Measurements from ENCODE around the gene IRS1.
"Not testable (repeated sequence)": the region's sequence is repeated elsewhere in the genome, so short reads cannot be mapped to it uniquely, and the experiment has no call there.

IRS1 gene

GRCh38 chr2:226799211-226799975 lies at the start of gene IRS1:
IRS1 (minus strand) TSS chr2:226799820; CDS start chr2:226798738, 1,082 bp downstream.
- in situ Hi-C loops (cut with MboI; ENCODE audit: low sequenced_read_pairs): no loop called here

DNA sequence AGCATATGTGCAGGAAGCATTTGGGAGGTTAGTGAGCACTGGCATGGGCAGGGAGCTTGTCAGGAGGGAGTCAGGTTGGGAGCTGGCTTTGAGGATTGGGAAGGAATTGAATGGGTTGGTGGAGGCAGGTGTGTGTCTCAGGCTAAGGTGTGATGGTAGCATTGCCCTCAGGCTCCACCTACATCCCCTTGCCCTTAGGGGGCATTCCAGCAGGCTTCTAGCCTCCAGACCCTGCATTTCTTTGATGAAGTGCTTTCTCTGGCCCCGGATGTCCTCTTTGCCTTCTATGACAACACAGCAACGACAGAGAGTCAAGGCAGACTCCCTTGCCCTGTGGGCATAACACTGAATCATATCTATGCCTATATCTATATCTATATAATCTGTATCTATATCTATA lies 49.7 kb upstream of the IRS1 start:
- in situ Hi-C loops (cut with MboI; ENCODE audit: low sequenced_read_pairs): no loop called here

DNA sequence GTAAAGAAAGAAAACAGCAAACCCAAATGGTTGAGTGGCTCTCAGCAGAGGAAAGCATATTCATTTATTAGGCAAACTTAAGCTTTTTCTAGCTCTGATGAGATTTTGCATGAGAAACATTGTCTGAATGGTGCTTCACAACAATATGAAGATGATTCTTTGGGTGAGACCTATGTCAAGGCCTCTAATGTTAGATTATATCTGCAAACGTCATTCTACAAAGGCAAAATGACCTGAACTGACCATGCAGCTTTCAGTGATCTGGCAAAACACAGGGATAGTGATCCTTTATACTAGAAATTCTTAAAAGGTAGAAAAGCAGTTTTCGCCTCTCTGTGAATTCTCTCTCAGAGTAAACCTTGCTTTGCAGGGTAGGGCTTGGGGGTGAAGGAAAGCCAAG lies 47.9 kb upstream of the IRS1 start:
- in situ Hi-C loops (cut with MboI; ENCODE audit: low sequenced_read_pairs): no loop called here

- in situ Hi-C loops (cut with MboI; ENCODE audit: low sequenced_read_pairs): no loop called here
These were observed 47.5 kb upstream of the IRS1 start for GRCh38 chr2:226847090-226847489.

DNA sequence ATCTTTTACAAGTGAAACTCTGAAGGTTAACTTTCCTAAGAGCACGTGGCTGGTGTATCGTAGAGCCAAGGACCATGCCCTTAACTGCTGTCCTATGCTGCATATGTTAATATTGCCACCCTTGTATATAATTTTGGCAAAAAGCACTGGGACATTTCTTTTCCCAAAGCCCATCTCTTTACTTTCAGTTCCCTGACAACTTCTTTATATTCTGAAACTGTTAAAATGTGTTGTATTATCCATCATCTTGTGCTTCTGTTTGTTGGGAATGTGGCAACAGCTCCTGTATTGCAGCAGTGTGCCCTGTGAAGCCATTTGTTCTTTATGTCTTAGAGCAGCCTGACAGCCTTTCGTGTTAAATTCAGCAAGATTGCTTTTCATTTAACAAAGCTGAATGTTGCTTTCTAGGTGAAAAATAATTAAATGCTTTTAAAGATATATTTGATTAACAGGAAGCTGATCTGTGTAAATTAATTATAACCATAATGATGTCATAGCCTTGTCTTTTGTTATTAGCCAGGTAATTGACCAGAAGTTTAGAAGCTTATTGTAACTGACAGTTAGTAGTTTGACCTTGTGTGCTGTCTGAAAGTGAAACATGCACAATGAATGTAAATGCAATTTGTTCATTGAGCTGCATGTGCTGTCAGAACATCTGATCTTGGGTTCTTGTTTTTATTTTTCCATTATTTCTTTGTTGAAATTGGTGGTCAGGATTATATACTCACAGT lies 45.9 kb upstream of the IRS1 start:
- in situ Hi-C loops (cut with MboI; ENCODE audit: low sequenced_read_pairs): no loop called here

GRCh38 chr2:226843001-226843400 lies 43.4 kb upstream of the IRS1 start:
- in situ Hi-C loops (cut with MboI; ENCODE audit: low sequenced_read_pairs): not testable (repeated sequence)

- in situ Hi-C loops (cut with MboI; ENCODE audit: low sequenced_read_pairs): no loop called here
These were observed 40.3 kb upstream of the IRS1 start for GRCh38 chr2:226839951-226840350.

GRCh38 chr2:226839161-226839560 lies 39.5 kb upstream of the IRS1 start:
- in situ Hi-C loops (cut with MboI; ENCODE audit: low sequenced_read_pairs): no loop called here

DNA sequence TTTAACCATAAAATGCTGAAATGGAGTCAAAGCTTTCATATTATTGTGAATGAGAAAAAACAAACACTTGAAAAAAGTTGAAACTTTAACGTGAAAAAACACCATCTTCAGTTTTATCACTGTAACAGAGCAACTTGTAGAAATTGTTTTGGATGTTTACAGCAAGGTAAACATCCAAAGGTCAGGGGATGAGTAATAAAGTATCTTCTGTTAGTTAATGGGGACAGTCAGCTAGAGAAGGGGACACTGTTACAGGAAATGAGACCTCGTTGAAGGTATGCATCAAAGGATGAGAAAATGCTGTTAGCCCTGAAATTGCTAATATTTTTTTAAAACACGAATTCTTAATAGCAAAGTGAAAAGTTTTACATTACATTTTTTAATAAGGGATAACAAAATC lies 39.1 kb upstream of the IRS1 start:
- in situ Hi-C loops (cut with MboI; ENCODE audit: low sequenced_read_pairs): no loop called here

- in situ Hi-C loops (cut with MboI; ENCODE audit: low sequenced_read_pairs): no loop called here
These were observed 38.4 kb upstream of the IRS1 start for GRCh38 chr2:226837787-226838603.

DNA sequence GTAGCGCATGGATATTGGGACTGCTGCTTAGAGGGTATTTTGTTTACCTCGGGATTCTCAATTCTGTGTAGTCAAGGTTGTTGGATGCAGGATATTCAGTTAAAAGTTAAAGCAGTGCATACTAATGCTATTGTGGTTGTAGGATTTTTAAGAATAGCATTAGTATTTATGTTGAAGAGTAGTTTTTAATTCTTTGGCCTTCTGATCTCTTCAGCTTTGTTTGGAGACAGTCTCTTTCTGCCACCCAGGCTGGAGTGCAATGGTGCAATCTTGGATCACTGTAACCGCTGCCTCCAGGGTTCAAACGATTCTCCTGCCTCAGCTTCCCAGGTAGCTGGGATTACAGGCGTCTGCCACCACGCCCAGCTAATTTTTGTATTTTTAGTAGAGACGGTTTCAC lies 37.7 kb upstream of the IRS1 start:
- in situ Hi-C loops (cut with MboI; ENCODE audit: low sequenced_read_pairs): no loop called here

DNA sequence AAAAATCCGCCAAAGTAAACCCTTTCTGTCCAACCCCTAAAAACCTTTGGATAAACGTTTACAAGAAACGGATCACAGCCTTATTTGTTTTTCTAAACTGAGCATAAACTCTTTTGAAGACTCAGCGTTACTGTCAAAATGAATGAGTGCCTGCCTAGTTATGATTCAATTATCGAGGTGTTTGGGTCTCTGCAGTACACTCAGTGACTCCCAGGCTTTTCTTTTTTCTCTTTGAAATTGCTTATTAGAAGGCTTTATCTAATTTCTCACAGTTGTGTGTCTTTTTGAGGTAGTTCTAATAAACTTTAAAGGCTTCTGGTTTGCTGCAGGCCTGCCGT lies 36.9 kb upstream of the IRS1 start:
- in situ Hi-C loops (cut with MboI; ENCODE audit: low sequenced_read_pairs): no loop called here

GRCh38 chr2:226835796-226836547 lies 36.4 kb upstream of the IRS1 start, which contains the start of gene RHBDD1:
RHBDD1 (plus strand) TSS chr2:226836054; CDS start chr2:226864694, 28,640 bp downstream.
- in situ Hi-C loops (cut with MboI; ENCODE audit: low sequenced_read_pairs): no loop called here

DNA sequence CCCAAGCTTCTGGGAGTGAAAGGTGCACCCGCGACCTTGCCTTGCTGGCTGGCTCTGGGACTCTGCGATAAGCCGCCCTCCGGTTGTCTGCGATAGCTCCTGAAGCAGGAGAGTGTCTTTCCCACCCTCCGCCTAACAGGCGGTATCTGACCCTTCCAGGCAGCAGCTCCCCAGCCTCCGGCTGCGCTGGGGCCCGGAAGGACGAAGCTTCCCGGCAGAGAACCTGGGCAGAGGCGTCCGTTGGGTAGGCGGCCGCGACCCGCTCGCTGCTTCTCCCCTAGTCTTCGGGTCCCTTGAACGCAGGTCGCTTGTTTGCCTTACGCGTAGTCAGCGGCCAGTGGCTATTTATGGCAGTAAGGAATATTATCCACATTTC lies 35.8 kb upstream of the IRS1 start:
- in situ Hi-C loops (cut with MboI; ENCODE audit: low sequenced_read_pairs): no loop called here

GRCh38 chr2:226834880-226835279 lies 35.3 kb upstream of the IRS1 start:
- in situ Hi-C loops (cut with MboI; ENCODE audit: low sequenced_read_pairs): not testable (repeated sequence)

- in situ Hi-C loops (cut with MboI; ENCODE audit: low sequenced_read_pairs): no loop called here
These were observed 32.4 kb upstream of the IRS1 start for GRCh38 chr2:226832061-226832460.

DNA sequence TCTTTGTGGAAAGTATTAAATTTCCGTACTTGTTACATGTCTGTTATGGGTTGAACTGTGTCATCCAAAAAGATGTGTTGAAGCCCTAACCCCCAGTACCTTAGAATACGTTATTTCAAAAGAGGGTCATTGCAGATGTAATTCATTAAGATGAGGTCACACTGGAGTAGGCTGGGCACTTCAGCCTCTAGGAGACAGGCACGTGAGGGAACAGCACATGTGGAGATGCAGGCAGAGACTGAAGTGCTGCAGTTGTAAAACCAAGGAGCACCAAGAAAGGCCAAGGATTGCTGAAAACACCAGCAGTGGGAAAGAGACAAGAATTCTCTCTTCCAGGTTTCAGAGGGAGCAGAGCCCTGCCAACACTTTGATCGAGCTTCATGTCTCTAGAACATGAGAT lies 31.6 kb upstream of the IRS1 start:
- in situ Hi-C loops (cut with MboI; ENCODE audit: low sequenced_read_pairs): no loop called here

- in situ Hi-C loops (cut with MboI; ENCODE audit: low sequenced_read_pairs): no loop called here
These were observed 30.4 kb upstream of the IRS1 start for GRCh38 chr2:226829721-226830631.

DNA sequence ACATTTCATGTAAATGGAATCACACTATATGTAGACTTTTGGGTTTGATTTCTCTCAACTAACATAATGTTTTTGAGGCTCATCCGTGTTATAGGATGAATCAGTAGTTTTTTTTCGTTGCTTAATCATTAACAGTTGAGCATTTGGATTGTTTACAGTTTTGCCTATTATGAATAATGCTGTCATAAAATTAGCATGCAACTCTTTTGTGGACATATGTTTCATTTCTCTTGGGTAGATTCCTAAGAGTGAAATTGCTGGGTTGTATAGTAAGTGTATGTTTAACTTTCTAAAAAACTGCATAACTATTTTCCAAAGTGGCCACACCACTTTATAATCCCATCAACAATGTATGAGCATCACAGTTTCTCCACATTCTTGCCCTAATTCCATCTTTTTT lies 28.6 kb upstream of the IRS1 start:
- in situ Hi-C loops (cut with MboI; ENCODE audit: low sequenced_read_pairs): no loop called here

GRCh38 chr2:226825056-226825455 lies 25.4 kb upstream of the IRS1 start:
- in situ Hi-C loops (cut with MboI; ENCODE audit: low sequenced_read_pairs): no loop called here
